ENCODE measurements around the gene TYMS.

Gene TYMS

GRCh38 chr18:647304-647703 is 10.1 kb upstream of the TYMS start:
- no peak for DNase-seq (ENCODE audit: low read depth in 2 of 2)

- DNase-seq (ENCODE audit: low read depth in 2 of 2) = no peak
These were observed 8.1 kb upstream of the TYMS start for GRCh38 chr18:649341-649740.

- DNase-seq (ENCODE audit: low read depth in 2 of 2) = no peak
These were observed 7.0 kb upstream of the TYMS start for GRCh38 chr18:650428-650858.

- DNase-seq (ENCODE audit: low read depth in 2 of 2) = no peak
These were observed 5.3 kb upstream of the TYMS start for GRCh38 chr18:652131-652530.

- no peak for DNase-seq (ENCODE audit: low read depth in 2 of 2)
These were observed 3.9 kb upstream of the TYMS start for GRCh38 chr18:653512-653911.

GRCh38 chr18:654601-655000 is 2.9 kb upstream of the TYMS start:
- no peak for DNase-seq (ENCODE audit: low read depth in 2 of 2)

GRCh38 chr18:655445-655844 is 2.0 kb upstream of the TYMS start:
- DNase-seq (ENCODE audit: low read depth in 2 of 2) = no peak

GRCh38 chr18:658001-658946 is 821 bp downstream of the TYMS start:
- DNase-seq (ENCODE audit: low read depth in 2 of 2) = peak in 1 of 2 donors; percentile 76

- no peak for DNase-seq (ENCODE audit: low read depth in 2 of 2)
These were observed 1.6 kb downstream of the TYMS start for GRCh38 chr18:658947-659533.

GRCh38 chr18:659597-659996 is 2.1 kb downstream of the TYMS start:
- no peak for DNase-seq (ENCODE audit: low read depth in 2 of 2)

- no peak for DNase-seq (ENCODE audit: low read depth in 2 of 2)
These were observed 4.7 kb downstream of the TYMS start for GRCh38 chr18:662197-662596.

GRCh38 chr18:666177-666576 is 8.7 kb downstream of the TYMS start:
- no peak for DNase-seq (ENCODE audit: low read depth in 2 of 2)

- DNase-seq (ENCODE audit: low read depth in 2 of 2) = no peak
These were observed 9.2 kb downstream of the TYMS start for GRCh38 chr18:666628-667027.

- DNase-seq (ENCODE audit: low read depth in 2 of 2) = no peak
These were observed 10.8 kb downstream of the TYMS start for GRCh38 chr18:668260-668659.

GRCh38 chr18:669077-669476 is 11.6 kb downstream of the TYMS start:
- no peak for DNase-seq (ENCODE audit: low read depth in 2 of 2)

- DNase-seq (ENCODE audit: low read depth in 2 of 2) = no peak
These were observed 13.1 kb downstream of the TYMS start for GRCh38 chr18:670522-670921.

GRCh38 chr18:671405-671804 is 14.0 kb downstream of the TYMS start:
- no peak for DNase-seq (ENCODE audit: low read depth in 2 of 2)

- DNase-seq (ENCODE audit: low read depth in 2 of 2) = no peak
These were observed 15.9 kb downstream of the TYMS start for GRCh38 chr18:673317-673716.

- DNase-seq (ENCODE audit: low read depth in 2 of 2) = no peak
These were observed 16.3 kb downstream of the TYMS start for GRCh38 chr18:673769-674168.

- DNase-seq (ENCODE audit: low read depth in 2 of 2) = no peak
These were observed 17.9 kb downstream of the TYMS start for GRCh38 chr18:675307-675706.

GRCh38 chr18:676069-676468 is 18.6 kb downstream of the TYMS start:
- DNase-seq (ENCODE audit: low read depth in 2 of 2) = no peak

- no peak for DNase-seq (ENCODE audit: low read depth in 2 of 2)
These were observed 19.3 kb downstream of the TYMS start for GRCh38 chr18:676736-677135.

GRCh38 chr18:677145-677544 is 19.7 kb downstream of the TYMS start:
- DNase-seq (ENCODE audit: low read depth in 2 of 2) = no peak
